Measurements from ENCODE around the gene ANKRD28. TPM values are rescaled to one million over a fixed set of nuclear protein-coding genes. Genes with fewer than 3 reads are reported as not detected.

ANKRD28 gene
- total RNA-seq, 6 experiments from 2014 or later = 16.4 to 32.2 (median 25.7) TPM

DNA sequence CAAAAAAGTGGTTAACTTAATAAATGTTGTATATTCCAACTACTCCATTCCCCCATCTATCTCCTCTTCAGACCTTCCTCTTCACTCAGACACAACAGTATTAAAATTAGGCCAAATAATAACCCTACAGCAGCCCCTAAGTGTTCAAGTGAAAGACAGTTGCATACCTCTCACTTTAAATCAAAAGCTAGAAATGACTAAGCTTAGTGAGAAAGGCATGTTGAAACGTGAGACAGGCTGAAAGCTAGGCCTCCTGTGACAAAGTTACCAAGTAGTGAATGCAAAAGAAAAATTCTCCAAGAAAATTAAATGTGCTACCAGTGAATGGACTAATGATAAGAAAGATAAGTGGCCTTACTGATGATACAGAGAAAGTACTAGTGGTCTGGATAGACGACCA lies 71.7 kb downstream of the ANKRD28 start:
- intact Hi-C loops (cut with DNase I) = no loop called here
- WGBS (ENCODE audit: insufficient coverage, low coverage, low lambda C conversion rate, missing lambda C conversion rate) = 67% methylated on average over 2 of the region's 2 CpGs
- ATAC-seq (no peak), DNase-seq (no peak)
- TF ChIP-seq POLR2A (IDR thresholded peaks at IDR 0.05) (no peak), CTCF (IDR thresholded peaks at IDR 0.05) (no peak)
- Histone ChIP-seq H3K27me3 (no peaks in the 10 kb centered on the region), H3K27ac (no peak overlapping the region), H3K4me1 (peaks cover 0 to 20% (median 0%) of the 10 kb centered on the region in 4 donors), H3K9me3 (no peaks in the 10 kb centered on the region), H3K36me3 (no peaks in the 10 kb centered on the region), H3K4me3 (no peak overlapping the region)

DNA sequence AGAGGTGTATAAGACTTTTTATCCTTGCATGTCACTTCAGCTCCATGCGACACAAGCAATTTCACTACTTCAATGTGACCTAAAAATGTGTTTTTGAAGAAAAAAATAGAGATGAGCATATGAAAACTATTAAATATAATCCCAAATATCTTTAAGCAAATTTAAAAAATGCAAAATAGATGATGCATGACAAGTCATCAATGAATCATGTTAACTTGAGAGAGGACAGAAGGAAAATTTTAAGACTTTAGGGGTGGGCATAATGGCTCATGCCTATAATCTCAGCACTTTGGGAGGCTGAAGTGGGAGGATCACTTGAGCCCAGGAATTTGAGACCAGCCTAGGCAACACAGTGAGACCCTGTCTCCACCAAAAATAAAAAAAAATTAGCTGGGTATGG lies 73.3 kb downstream of the ANKRD28 start:
- intact Hi-C loops (cut with DNase I) = no loop called here
- Histone ChIP-seq H3K4me1 (peaks cover 0 to 20% (median 0%) of the 10 kb centered on the region in 4 donors), H3K27me3 (no peaks in the 10 kb centered on the region), H3K9me3 (no peaks in the 10 kb centered on the region), H3K36me3 (peaks cover 0 to 5% (median 0%) of the 10 kb centered on the region in 4 donors), H3K27ac (no peak overlapping the region), H3K4me3 (no peak overlapping the region)
- TF ChIP-seq CTCF (IDR thresholded peaks at IDR 0.05) = no peak
- no peak for TF ChIP-seq POLR2A (IDR thresholded peaks at IDR 0.05)
- ATAC-seq = no peak
- DNase-seq = no peak
- 92% methylated on average over 1 of the region's 1 CpG for WGBS (ENCODE audit: insufficient coverage, low coverage, low lambda C conversion rate, missing lambda C conversion rate)

DNA sequence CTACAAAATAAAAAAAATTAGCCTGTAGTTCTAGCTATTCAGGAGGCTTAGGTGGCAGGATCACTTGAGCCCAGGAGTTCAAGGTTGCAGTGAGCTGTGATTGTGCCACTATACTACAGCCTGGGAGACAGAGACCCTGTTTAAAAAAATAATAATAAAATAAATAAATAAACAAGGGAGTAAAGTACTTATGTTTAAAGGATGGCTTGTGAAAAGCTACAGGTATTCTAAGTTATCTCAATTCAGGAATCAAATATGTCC lies 74.2 kb downstream of the ANKRD28 start:
- no peak for TF ChIP-seq CTCF (IDR thresholded peaks at IDR 0.05)
- TF ChIP-seq POLR2A (IDR thresholded peaks at IDR 0.05) = no peak
- H3K27ac ChIP-seq = peak overlapping the region in 2 of 3 donors; percentile 42 to 47
- H3K27me3 ChIP-seq = no peaks in the 10 kb centered on the region

GRCh38 chr3:15722877-15723623 lies 74.7 kb downstream of the ANKRD28 start:
- Histone ChIP-seq H3K27me3 (no peaks in the 10 kb centered on the region), H3K36me3 (peaks cover 0 to 5% (median 0%) of the 10 kb centered on the region in 4 donors), H3K4me1 (peaks cover 0 to 20% (median 0%) of the 10 kb centered on the region in 4 donors), H3K4me3 (no peak overlapping the region), H3K9me3 (no peaks in the 10 kb centered on the region), H3K27ac (peak overlapping the region in 2 of 3 donors; percentile 42 to 47)
- intact Hi-C loops (cut with DNase I) = no loop called here
- 28% methylated on average over 3 of the region's 3 CpGs for WGBS (ENCODE audit: insufficient coverage, low coverage, low lambda C conversion rate, missing lambda C conversion rate)
- TF ChIP-seq CTCF (IDR thresholded peaks at IDR 0.05) (no peak), POLR2A (IDR thresholded peaks at IDR 0.05) (no peak)
- DNase-seq = no peak
- peak; percentile 71 to 81 (median 76) for ATAC-seq

More for the DNA sequence above, 74.2 kb downstream of the ANKRD28 start:
- no peak overlapping the region for H3K4me3 ChIP-seq
- intact Hi-C loops (cut with DNase I) = no loop called here
- H3K4me1 ChIP-seq = peaks cover 0 to 20% (median 0%) of the 10 kb centered on the region in 4 donors
- DNase-seq = no peak
- peak; percentile 28 to 60 (median 38) for ATAC-seq
- H3K36me3 ChIP-seq = peaks cover 0 to 5% (median 0%) of the 10 kb centered on the region in 4 donors
- H3K9me3 ChIP-seq = no peaks in the 10 kb centered on the region
